Karpas-422 (cell line): ENCODE data around the gene RSPH9. TPM values are rescaled to one million over a fixed set of nuclear protein-coding genes. Genes with fewer than 3 reads are reported as not detected.

ENCODE experiments used
- DNase-seq: peaks from one replicate; pipeline ENCODE4 v3.0.0-alpha.2; 2015
- H2AFZ ChIP-seq: fragments of 200-600 bp; sonication (generic); 2 replicates; pipeline ENCODE4 v1.6.1; 2014; ENCODE audit warnings: antibody characterized with exemption, low read length, mixed read lengths
- H3K27ac ChIP-seq: fragments of 200-600 bp; sonication (generic); 2 replicates; pipeline ENCODE4 v1.5.1; 2014; ENCODE audit warnings: mild to moderate bottlenecking, low read length, moderate library complexity
- H3K27me3 ChIP-seq: fragments of 200-600 bp; sonication (generic); 2 replicates; pipeline ENCODE4 v1.6.1; 2014; ENCODE audit warnings: low read length, mixed read lengths
- H3K36me3 ChIP-seq: fragments of 200-600 bp; sonication (generic); 2 replicates; pipeline ENCODE4 v1.6.1; 2014; ENCODE audit warnings: low read length, mixed read lengths; ENCODE audit not compliant: insufficient read depth
- H3K4me1 ChIP-seq: fragments of 200-600 bp; sonication (generic); 2 replicates; pipeline ENCODE4 v1.6.1; 2014; ENCODE audit warnings: mild to moderate bottlenecking, low read length, mixed read lengths
- H3K4me2 ChIP-seq: fragments of 200-600 bp; sonication (generic); 2 replicates; pipeline ENCODE4 v1.6.1; 2014; ENCODE audit warnings: low read length, low read depth, mild to moderate bottlenecking; ENCODE audit not compliant: poor library complexity, severe bottlenecking
- H3K4me3 ChIP-seq: fragments of 200-600 bp; sonication (generic); 2 replicates; pipeline ENCODE4 v1.5.1; 2014; ENCODE audit warnings: mild to moderate bottlenecking, antibody characterized with exemption, low read length, mixed read lengths
- H3K79me2 ChIP-seq: fragments of 200-600 bp; sonication (generic); 2 replicates; pipeline ENCODE4 v1.6.1; 2014; ENCODE audit warnings: mild to moderate bottlenecking, low read length, mixed read lengths
- H3K9ac ChIP-seq: fragments of 200-600 bp; sonication (generic); 2 replicates; pipeline ENCODE4 v1.6.0; 2014; ENCODE audit warnings: low read length
- H3K9me2 ChIP-seq: fragments of 200-600 bp; sonication (generic), shearing (Covaris generic); replicated peaks from 2 replicates; pipeline ENCODE4 v1.6.0; 2014; ENCODE audit warnings: mild to moderate bottlenecking, low read length, moderate library complexity; ENCODE audit not compliant: insufficient read depth
- H3K9me3 ChIP-seq: fragments of 300-700, 200-600 bp; sonication (generic); 2 replicates; pipeline ENCODE4 v1.6.1; 2014; ENCODE audit warnings: low read length, mixed read lengths
- H4K20me1 ChIP-seq: fragments of 200-600 bp; sonication (generic); 2 replicates; pipeline ENCODE4 v1.6.1; 2014; ENCODE audit warnings: mild to moderate bottlenecking, antibody characterized with exemption, low read length, low read depth; ENCODE audit not compliant: insufficient read depth
- total RNA-seq: library from RNA; depleted of rRNA; stranded (reverse); fragments of >200 nt; shearing (Covaris generic); gene quantifications from 2 replicates; pipeline ENCODE4 v1.2.3, GENCODE V29; 2014; ENCODE audit warnings: low replicate concordance

RSPH9 gene
- total RNA-seq, 1 experiment from 2014 or later: not detected

- Histone ChIP-seq H3K79me2 (no peaks in the 10 kb centered on the region), H3K4me3 (no peak overlapping the region), H3K27ac (peak overlapping the region; percentile 1; the same call in 1 of the 2 replicates), H3K9me2 (no peaks in the 10 kb centered on the region), H3K4me1 (peaks cover 10% of the 10 kb centered on the region), H3K36me3 (peaks cover 16% of the 10 kb centered on the region; the same call in 1 of the 2 replicates), H3K4me2 (no peak overlapping the region), H4K20me1 (no peaks in the 10 kb centered on the region), H3K27me3 (no peaks in the 10 kb centered on the region), H2AFZ (no peak overlapping the region), H3K9me3 (no peaks in the 10 kb centered on the region), H3K9ac (no peak overlapping the region)
- DNase-seq: no peak
Measured at GRCh38 chr6:43613721-43614395, 31.0 kb upstream of the RSPH9 start.

- Histone ChIP-seq H3K4me3 (no peak overlapping the region), H3K9me2 (no peaks in the 10 kb centered on the region), H3K4me1 (peaks cover 5% of the 10 kb centered on the region), H2AFZ (no peak overlapping the region), H4K20me1 (no peaks in the 10 kb centered on the region), H3K36me3 (peaks cover 18% of the 10 kb centered on the region; the same call in 1 of the 2 replicates), H3K27me3 (no peaks in the 10 kb centered on the region), H3K27ac (peak overlapping the region; percentile 1; the same call in 1 of the 2 replicates), H3K9ac (no peak overlapping the region), H3K79me2 (no peaks in the 10 kb centered on the region), H3K9me3 (no peaks in the 10 kb centered on the region), H3K4me2 (no peak overlapping the region)
- no peak for DNase-seq
Measured at GRCh38 chr6:43614396-43614730, 30.5 kb upstream of the RSPH9 start.

- H3K4me1 ChIP-seq: no peaks in the 10 kb centered on the region
- H4K20me1 ChIP-seq: no peaks in the 10 kb centered on the region
- H3K9ac ChIP-seq: no peak overlapping the region
- no peaks in the 10 kb centered on the region for H3K27me3 ChIP-seq
- no peaks in the 10 kb centered on the region for H3K79me2 ChIP-seq
- H2AFZ ChIP-seq: no peak overlapping the region
- no peaks in the 10 kb centered on the region for H3K9me3 ChIP-seq
- H3K4me3 ChIP-seq: no peak overlapping the region
- H3K36me3 ChIP-seq: peaks cover 17% of the 10 kb centered on the region; the same call in 1 of the 2 replicates
- no peaks in the 10 kb centered on the region for H3K9me2 ChIP-seq
- DNase-seq: no peak
- no peak overlapping the region for H3K27ac ChIP-seq
- H3K4me2 ChIP-seq: no peak overlapping the region
Measured at GRCh38 chr6:43616725-43617472, 27.9 kb upstream of the RSPH9 start.

GRCh38 chr6:43621078-43621835 lies 23.6 kb upstream of the RSPH9 start:
- Histone ChIP-seq H4K20me1 (no peaks in the 10 kb centered on the region; the same call in 1 of the 2 replicates), H3K4me3 (no peak overlapping the region), H3K9ac (no peak overlapping the region), H2AFZ (no peak overlapping the region), H3K4me2 (no peak overlapping the region), H3K27ac (no peak overlapping the region), H3K36me3 (peaks cover 39% of the 10 kb centered on the region; the same call in 1 of the 2 replicates), H3K27me3 (no peaks in the 10 kb centered on the region), H3K4me1 (no peaks in the 10 kb centered on the region), H3K9me3 (no peaks in the 10 kb centered on the region), H3K79me2 (0 out of 2 replicates have a peak, but pooled peaks cover 8% of the 10 kb centered on the region), H3K9me2 (no peaks in the 10 kb centered on the region)
- no peak for DNase-seq

GRCh38 chr6:43621836-43622180 lies 23.0 kb upstream of the RSPH9 start:
- Histone ChIP-seq H3K4me2 (no peak overlapping the region), H3K79me2 (peaks cover 11% of the 10 kb centered on the region), H4K20me1 (peaks cover under 1% of the 10 kb centered on the region; the same call in 1 of the 2 replicates), H3K27me3 (no peaks in the 10 kb centered on the region), H3K36me3 (peaks cover 41% of the 10 kb centered on the region; the same call in 1 of the 2 replicates), H2AFZ (no peak overlapping the region), H3K4me3 (no peak overlapping the region), H3K9ac (no peak overlapping the region), H3K9me2 (no peaks in the 10 kb centered on the region), H3K9me3 (no peaks in the 10 kb centered on the region), H3K4me1 (peaks cover 1% of the 10 kb centered on the region), H3K27ac (no peak overlapping the region)
- no peak for DNase-seq

GRCh38 chr6:43622541-43622940 lies 22.3 kb upstream of the RSPH9 start:
- H3K79me2 ChIP-seq: peaks cover 18% of the 10 kb centered on the region
- no peak overlapping the region for H3K9ac ChIP-seq
- H3K4me1 ChIP-seq: peaks cover 9% of the 10 kb centered on the region
- H3K4me3 ChIP-seq: no peak overlapping the region
- no peaks in the 10 kb centered on the region for H3K9me2 ChIP-seq
- no peaks in the 10 kb centered on the region for H3K27me3 ChIP-seq
- peaks cover 41% of the 10 kb centered on the region; the same call in 1 of the 2 replicates for H3K36me3 ChIP-seq
- H3K27ac ChIP-seq: no peak overlapping the region
- no peak overlapping the region for H3K4me2 ChIP-seq
- no peak for DNase-seq
- no peak overlapping the region for H2AFZ ChIP-seq
- H4K20me1 ChIP-seq: peaks cover 3% of the 10 kb centered on the region; the same call in 1 of the 2 replicates
- no peaks in the 10 kb centered on the region for H3K9me3 ChIP-seq

GRCh38 chr6:43623880-43624785 lies 20.7 kb upstream of the RSPH9 start:
- no peak overlapping the region for H3K27ac ChIP-seq
- H3K27me3 ChIP-seq: no peaks in the 10 kb centered on the region
- H3K36me3 ChIP-seq: peaks cover 41% of the 10 kb centered on the region; the same call in 1 of the 2 replicates
- H3K4me2 ChIP-seq: no peak overlapping the region
- H3K4me1 ChIP-seq: peaks cover 14% of the 10 kb centered on the region
- no peak overlapping the region for H3K9ac ChIP-seq
- no peak overlapping the region for H2AFZ ChIP-seq
- peaks cover 3% of the 10 kb centered on the region; the same call in 1 of the 2 replicates for H4K20me1 ChIP-seq
- H3K79me2 ChIP-seq: peaks cover 30% of the 10 kb centered on the region
- no peaks in the 10 kb centered on the region for H3K9me2 ChIP-seq
- H3K4me3 ChIP-seq: no peak overlapping the region
- no peaks in the 10 kb centered on the region for H3K9me3 ChIP-seq
- DNase-seq: no peak
